WERI-Rb-1 (cell line): Measurements from ENCODE around the gene SLC43A2.
A peak's percentile ranks its signal among the peaks of the same experiment; 100 is the strongest.

Source experiments
- DNase-seq: peaks from one replicate; pipeline ENCODE4 v3.0.0-alpha.2; 2020
- H3K27ac ChIP-seq: fragments of 250-450 bp; sonication (Bioruptor Pico); 2 replicates; pipeline ENCODE4 v1.5.1; 2020; ENCODE audit warnings: mild to moderate bottlenecking, moderate library complexity
- H3K27me3 ChIP-seq: fragments of 250-450 bp; sonication (Bioruptor Pico); 2 replicates; pipeline ENCODE4 v1.5.1; 2021; ENCODE audit warnings: mild to moderate bottlenecking, low read depth, moderate library complexity; ENCODE audit not compliant: insufficient read depth, severe bottlenecking
- H3K36me3 ChIP-seq: fragments of 250-450 bp; sonication (Bioruptor Pico); 2 replicates; pipeline ENCODE4 v1.5.1; 2020; ENCODE audit warnings: mild to moderate bottlenecking, moderate library complexity
- H3K4me3 ChIP-seq: 2 replicates; pipeline ENCODE4 v1.5.1; 2011; ENCODE audit warnings: low read depth, mild to moderate bottlenecking, control low read depth, low read length
- H3K9me3 ChIP-seq: fragments of 250-450 bp; sonication (Bioruptor Pico); 2 replicates; pipeline ENCODE4 v1.5.1; 2021; ENCODE audit warnings: mild to moderate bottlenecking, moderate library complexity; ENCODE audit not compliant: severe bottlenecking
- TF ChIP-seq, protein P1 (sequence below): IDR thresholded peaks from 2 replicates; pipeline ENCODE4 v1.5.1; 2011; ENCODE audit warnings: low read depth, mild to moderate bottlenecking, control low read depth, inconsistent platforms, low read length

Gene SLC43A2

GRCh38 chr17:1630662-1631061 is 2.0 kb upstream of the SLC43A2 start:
- no peaks in the 10 kb centered on the region for H3K27me3 ChIP-seq
- DNase-seq, result no peak
- no peaks in the 10 kb centered on the region for H3K9me3 ChIP-seq
- TF ChIP-seq, protein P1, sequence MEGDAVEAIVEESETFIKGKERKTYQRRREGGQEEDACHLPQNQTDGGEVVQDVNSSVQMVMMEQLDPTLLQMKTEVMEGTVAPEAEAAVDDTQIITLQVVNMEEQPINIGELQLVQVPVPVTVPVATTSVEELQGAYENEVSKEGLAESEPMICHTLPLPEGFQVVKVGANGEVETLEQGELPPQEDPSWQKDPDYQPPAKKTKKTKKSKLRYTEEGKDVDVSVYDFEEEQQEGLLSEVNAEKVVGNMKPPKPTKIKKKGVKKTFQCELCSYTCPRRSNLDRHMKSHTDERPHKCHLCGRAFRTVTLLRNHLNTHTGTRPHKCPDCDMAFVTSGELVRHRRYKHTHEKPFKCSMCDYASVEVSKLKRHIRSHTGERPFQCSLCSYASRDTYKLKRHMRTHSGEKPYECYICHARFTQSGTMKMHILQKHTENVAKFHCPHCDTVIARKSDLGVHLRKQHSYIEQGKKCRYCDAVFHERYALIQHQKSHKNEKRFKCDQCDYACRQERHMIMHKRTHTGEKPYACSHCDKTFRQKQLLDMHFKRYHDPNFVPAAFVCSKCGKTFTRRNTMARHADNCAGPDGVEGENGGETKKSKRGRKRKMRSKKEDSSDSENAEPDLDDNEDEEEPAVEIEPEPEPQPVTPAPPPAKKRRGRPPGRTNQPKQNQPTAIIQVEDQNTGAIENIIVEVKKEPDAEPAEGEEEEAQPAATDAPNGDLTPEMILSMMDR, result no peak
- no peak overlapping the region for H3K4me3 ChIP-seq
- no peak overlapping the region for H3K27ac ChIP-seq
- H3K36me3 ChIP-seq, result no peaks in the 10 kb centered on the region; the same call in 1 of the 2 replicates

DNA sequence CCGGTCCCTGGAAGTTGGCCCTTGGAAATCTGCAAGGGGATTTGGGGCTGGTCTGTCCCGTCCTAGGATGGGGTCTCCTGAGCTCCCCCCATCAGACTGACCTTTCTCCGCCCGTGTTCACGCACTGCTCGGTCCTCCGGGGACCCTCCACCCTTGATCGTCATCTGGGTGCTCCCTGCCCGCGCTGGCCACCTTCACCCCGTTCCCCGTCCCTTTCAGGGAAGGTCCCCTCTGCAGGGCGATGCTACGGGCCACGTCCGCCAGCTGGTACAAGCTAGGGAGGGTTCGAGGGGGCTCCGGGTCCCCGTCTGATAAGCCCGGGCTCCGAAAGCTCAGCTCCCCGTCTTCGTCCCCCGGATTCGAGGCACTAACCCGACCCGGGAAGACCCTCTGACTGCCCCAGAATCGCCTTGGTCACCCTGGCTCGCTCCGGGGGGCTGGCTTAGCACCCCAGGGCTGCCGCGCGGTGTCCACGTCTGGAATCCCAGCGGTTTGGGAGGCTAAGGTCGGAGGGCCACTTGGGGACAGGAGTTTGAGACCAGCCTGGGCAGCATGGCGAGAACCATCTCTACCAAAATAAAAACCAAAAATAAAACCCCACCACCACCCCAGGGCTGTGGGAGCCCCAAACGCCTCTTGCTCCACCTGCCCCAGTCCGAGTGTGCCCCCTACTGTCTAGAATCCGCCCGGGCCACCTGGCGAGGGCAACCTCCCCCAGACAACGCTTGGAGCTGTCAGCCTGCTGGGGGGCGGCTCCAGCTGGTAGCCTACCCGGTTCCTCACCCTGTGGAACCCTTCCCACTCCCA is 1.1 kb upstream of the SLC43A2 start:
- Histone ChIP-seq H3K9me3 (no peaks in the 10 kb centered on the region), H3K4me3 (peak overlapping the region; percentile 65), H3K27ac (peak overlapping the region; percentile 96), H3K36me3 (peaks cover 7% of the 10 kb centered on the region), H3K27me3 (no peaks in the 10 kb centered on the region)
- TF ChIP-seq, protein P1, result peak; percentile 83
- DNase-seq, result peak; percentile 81

DNA sequence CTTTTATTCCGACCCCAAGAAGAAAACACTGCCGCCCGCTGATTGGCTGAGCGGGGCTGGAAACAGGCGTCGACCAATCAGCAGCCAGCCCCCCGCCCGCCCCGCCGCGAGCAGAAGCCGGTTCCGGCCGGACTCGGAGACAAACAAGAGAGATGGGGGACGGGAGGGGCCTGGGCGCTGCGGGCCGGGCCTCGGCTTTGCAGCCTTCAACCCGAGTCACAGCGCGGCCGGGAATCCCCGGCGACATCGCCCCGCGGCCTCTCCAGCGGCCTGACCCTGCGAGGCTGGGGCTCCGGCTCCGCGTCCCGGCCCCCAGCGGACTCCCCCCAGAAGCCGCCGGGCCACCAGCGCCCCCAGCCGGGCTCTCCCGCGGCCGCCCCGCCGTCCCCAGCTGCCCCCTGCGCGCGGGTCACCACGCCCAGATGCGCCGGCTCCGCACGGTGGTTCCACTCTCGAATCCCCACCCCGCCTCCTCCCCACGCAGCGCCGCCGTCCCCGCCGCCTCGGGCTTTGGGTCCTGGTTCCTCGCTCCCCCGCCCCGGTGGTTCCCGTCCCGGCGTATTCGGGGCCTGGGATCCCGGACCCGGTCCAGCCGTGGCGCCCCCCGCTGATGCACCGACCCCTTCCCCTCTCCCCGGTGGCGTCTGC is 346 bp upstream of the SLC43A2 start:
- Histone ChIP-seq H3K4me3 (peak overlapping the region; percentile 65), H3K9me3 (no peaks in the 10 kb centered on the region), H3K36me3 (peaks cover 7% of the 10 kb centered on the region), H3K27ac (peak overlapping the region; percentile 96), H3K27me3 (no peaks in the 10 kb centered on the region)
- peak; percentile 98 for DNase-seq
- TF ChIP-seq, protein P1, result peak; percentile 40

- peak overlapping the region; percentile 59 for H3K27ac ChIP-seq
- DNase-seq, result no peak
- H3K9me3 ChIP-seq, result no peaks in the 10 kb centered on the region
- TF ChIP-seq, protein P1, result no peak
- peaks cover 7% of the 10 kb centered on the region for H3K36me3 ChIP-seq
- H3K27me3 ChIP-seq, result no peaks in the 10 kb centered on the region
- peak overlapping the region; percentile 65 for H3K4me3 ChIP-seq
These were observed 1.3 kb downstream of the SLC43A2 start for GRCh38 chr17:1627182-1627981.

GRCh38 chr17:1626333-1626732 is 2.3 kb downstream of the SLC43A2 start:
- H3K36me3 ChIP-seq, result peaks cover 9% of the 10 kb centered on the region
- no peaks in the 10 kb centered on the region for H3K9me3 ChIP-seq
- no peaks in the 10 kb centered on the region for H3K27me3 ChIP-seq
- DNase-seq, result peak; percentile 72
- H3K27ac ChIP-seq, result peak overlapping the region; percentile 59
- H3K4me3 ChIP-seq, result no peak overlapping the region
- TF ChIP-seq, protein P1, result no peak
